HG03521 (cell line): ENCODE results near the gene ZFP90.
"Not testable (repeated sequence)": the region's sequence is repeated elsewhere in the genome, so short reads cannot be mapped to it uniquely, and the experiment has no call there.

Source experiments
- ATAC-seq: cut with Tn5 transposase; IDR thresholded peaks from one replicate; pipeline ENCODE4 v1.9.1; 2021; ENCODE audit warnings: mild to moderate bottlenecking, moderate library complexity; ENCODE audit not compliant: unreplicated experiment

Gene ZFP90

GRCh38 chr16:68517606-68518166 is 21.4 kb upstream of the ZFP90 start:
- no peak for ATAC-seq

- ATAC-seq = no peak
Measured at GRCh38 chr16:68519225-68519745, 19.8 kb upstream of the ZFP90 start.

DNA sequence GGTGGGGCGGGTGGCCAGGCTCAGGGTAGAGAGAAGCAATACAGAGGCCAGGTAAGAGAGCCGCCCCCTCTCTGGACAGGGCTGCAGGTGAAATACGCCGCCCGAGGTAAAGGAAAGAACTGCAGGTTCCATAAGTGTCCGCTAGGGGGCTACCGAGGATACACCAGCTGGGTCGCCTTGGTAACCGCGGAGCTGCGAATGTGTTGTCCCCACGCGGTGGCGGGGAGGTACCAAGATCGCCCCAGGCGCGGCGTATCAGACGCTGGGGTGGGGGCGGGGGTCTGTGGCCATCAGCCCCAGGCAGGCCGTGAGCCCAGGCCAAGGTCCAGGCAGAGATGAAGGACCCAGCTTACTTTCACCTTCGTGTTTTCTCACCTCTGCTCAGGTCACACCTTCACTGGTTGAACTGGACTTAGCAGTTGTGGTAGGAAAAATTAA is 18.4 kb upstream of the ZFP90 start:
- ATAC-seq = peak; percentile 86

- ATAC-seq = no peak
Measured at GRCh38 chr16:68524069-68524820, 14.8 kb upstream of the ZFP90 start.

GRCh38 chr16:68526143-68526781 is 12.8 kb upstream of the ZFP90 start:
- ATAC-seq = no peak

GRCh38 chr16:68526782-68527145 is 12.3 kb upstream of the ZFP90 start:
- no peak for ATAC-seq

- ATAC-seq = no peak
Measured at GRCh38 chr16:68528233-68528632, 10.9 kb upstream of the ZFP90 start.

GRCh38 chr16:68528686-68529379 is 10.3 kb upstream of the ZFP90 start:
- ATAC-seq = peak; percentile 56

GRCh38 chr16:68529608-68529930 is 9.5 kb upstream of the ZFP90 start:
- ATAC-seq = peak; percentile 5

- peak; percentile 86 for ATAC-seq
Measured at GRCh38 chr16:68529931-68530701, 9.0 kb upstream of the ZFP90 start.

GRCh38 chr16:68533937-68534336 is 5.2 kb upstream of the ZFP90 start:
- no peak for ATAC-seq

GRCh38 chr16:68535331-68535730 is 3.8 kb upstream of the ZFP90 start:
- no peak for ATAC-seq

DNA sequence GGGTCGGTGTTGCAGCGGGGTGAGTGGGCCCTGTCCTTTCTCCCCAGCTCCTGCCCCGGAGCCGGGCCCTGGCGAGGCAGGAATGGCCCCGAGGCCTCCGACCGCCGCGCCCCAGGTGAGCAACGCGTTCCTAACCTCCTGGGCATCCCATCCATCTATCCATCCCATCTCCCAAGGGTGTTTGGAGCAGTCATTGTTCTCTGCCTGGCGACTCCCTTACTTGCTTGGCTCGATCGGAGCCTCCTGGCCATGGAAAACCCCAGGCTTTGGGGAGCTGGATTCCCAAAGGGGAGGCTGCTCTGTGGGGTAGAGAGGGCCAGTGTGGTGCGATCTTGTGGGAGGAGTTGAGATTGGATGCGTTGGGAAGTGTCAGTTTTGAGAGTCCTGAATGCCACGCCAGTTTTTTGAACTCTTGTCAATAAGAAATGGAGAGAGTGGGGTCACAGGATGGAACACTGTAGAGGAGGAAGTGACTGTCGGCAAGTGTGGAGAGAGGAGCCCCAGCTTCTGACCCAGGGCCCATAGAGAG is 684 bp downstream of the ZFP90 start:
- no peak for ATAC-seq

GRCh38 chr16:68548947-68549346 is 9.9 kb downstream of the ZFP90 start:
- ATAC-seq = no peak

DNA sequence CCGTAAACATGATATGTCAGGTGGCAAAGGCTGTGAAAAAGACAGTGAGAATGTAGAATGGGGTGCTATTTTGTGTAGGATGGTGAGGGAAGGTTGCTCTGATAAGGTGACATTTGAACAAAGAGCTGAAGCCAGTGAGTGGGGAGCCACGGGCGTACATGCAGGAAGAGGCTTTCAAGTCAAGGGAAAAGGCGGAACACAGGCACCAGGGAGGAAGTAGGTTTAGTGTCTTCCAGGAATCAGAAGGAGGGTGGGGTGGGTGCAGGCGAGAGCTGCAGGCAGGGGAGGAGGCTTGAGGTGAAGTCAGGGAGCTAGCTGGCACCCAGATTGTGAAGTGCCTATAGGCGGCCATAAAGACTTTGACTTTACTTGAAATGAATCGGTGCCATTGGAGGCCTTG is 14.1 kb downstream of the ZFP90 start:
- no peak for ATAC-seq

DNA sequence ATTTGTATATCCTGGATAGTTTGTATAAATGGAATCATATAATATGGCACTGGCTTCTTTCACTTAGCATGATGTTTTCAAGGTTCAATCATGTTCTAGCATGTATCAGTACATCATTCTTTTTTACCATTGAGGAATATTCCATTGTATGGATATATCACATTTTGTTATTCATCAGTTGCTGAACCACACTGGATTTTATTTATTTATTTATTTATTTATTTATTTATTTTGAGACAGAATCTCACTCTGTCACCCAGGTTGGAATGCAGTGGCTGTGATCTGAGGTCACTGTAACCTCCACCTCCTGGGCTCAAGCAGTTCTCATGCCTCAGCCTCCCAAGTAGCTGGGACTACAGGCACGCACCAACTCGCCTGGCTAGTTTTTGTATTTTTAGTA is 21.2 kb downstream of the ZFP90 start:
- not testable (repeated sequence) for ATAC-seq

GRCh38 chr16:68563631-68564381 is 24.7 kb downstream of the ZFP90 start:
- ATAC-seq = no peak

DNA sequence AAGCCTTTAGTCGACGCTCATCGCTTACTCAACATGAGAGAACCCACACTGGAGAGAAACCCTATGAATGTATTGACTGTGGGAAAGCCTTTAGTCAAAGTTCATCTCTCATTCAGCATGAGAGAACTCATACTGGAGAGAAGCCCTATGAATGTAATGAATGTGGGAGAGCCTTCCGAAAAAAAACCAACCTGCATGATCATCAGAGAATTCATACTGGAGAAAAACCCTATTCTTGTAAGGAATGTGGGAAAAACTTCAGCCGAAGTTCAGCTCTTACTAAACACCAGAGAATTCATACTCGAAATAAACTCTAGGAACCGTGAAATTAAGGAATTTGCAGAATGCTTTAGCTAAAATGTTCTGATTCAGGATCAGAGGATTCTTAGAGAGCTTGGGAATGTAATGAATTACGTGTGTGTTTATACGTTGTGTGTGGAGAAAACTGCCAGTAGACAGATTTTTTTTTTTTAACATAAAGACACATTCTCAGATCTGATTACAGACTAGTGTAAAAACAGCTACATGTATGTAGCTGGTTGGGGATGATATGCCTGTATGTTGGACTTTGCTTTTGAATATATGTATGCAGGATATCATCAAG is 25.4 kb downstream of the ZFP90 start:
- ATAC-seq = no peak

DNA sequence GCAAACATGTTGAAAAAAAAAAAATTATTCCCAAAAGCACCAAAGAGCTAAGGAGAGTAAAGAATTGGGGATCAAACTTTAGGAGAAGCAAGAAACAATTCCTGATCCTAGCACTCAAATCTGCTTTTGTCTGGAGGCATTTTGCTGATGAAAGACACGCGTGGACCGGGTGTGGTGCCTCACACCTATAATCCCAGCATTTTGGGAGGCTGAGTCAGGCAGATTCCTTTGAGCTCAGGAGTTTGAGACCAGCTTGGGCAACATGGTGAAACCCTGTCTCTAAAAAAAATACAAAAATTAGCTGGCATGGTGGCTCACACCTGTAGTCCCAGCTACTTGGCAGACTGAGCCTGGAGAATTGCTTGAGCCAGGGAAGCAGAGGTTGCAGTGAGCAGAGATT is 35.4 kb downstream of the ZFP90 start:
- no peak for ATAC-seq
